ENCODE data around the gene BTF3.
A peak's percentile ranks its signal among the peaks of the same experiment; 100 is the strongest.

BTF3 gene

DNA sequence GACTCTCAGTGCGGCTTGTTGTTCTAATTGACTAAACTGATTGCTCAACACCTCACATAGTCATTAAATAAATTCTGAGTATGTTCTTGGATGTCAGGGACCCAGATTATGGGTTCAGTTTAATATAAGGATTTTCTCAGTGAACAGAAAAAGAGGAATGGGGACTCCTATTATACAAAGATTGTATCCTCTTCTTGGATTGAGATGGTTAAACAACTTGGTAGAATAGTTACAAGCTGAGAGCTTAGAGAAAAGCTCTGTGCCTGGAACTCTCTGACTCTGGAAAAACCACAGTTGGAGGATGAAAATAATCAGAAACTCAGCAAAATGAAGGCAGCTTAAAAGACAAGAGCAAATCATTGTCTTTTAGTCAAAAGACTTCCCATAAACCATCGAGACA is 36.7 kb downstream of the BTF3 start:
- no peak for ATAC-seq
- TF ChIP-seq CSRNP3 (CRISPR knock-in tag; IDR thresholded peaks at IDR 0.05) = no peak
- no peak for TF ChIP-seq ZNF8 (CRISPR knock-in tag; IDR thresholded peaks at IDR 0.05)
- no peak for TF ChIP-seq TCF4 (CRISPR knock-in tag; IDR thresholded peaks at IDR 0.05; ENCODE audit: borderline replicate concordance)
- no peak for TF ChIP-seq ZC3H10 (CRISPR knock-in tag; IDR thresholded peaks at IDR 0.05)

- TF ChIP-seq ZNF8 (CRISPR knock-in tag; IDR thresholded peaks at IDR 0.05) (no peak), ZC3H10 (CRISPR knock-in tag; IDR thresholded peaks at IDR 0.05) (no peak), ZFP30 (CRISPR knock-in tag; IDR thresholded peaks at IDR 0.05) (no peak), RARB (CRISPR knock-in tag; IDR thresholded peaks at IDR 0.05) (no peak), ARNTL (CRISPR knock-in tag; IDR thresholded peaks at IDR 0.05; ENCODE audit: borderline replicate concordance, low read depth) (no peak), GLIS3 (CRISPR knock-in tag; IDR thresholded peaks at IDR 0.05) (no peak)
Observed at GRCh38 chr5:73539730-73540129, 41.5 kb downstream of the BTF3 start.

DNA sequence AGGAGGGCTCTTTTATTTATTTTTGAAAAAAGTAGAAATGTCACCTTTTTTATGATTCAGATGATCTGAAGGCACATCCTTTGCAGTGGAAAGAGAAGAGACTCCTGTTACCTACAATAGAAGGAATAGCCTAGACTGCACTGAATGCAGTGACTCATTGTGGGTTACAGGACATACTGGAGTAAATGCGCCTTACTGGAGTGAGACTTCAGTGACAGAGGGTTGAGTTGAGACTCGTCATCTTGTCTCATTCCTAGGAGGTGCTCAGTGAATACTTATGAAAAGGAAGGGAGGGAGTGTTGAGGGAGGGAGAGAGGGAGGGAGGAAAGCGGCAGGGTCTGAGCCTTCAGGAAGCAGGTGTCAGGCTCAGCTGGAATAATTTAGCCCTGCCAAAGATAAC is 42.0 kb downstream of the BTF3 start:
- ATAC-seq = peak; percentile 76
- no peak for TF ChIP-seq CSDC2 (CRISPR knock-in tag; IDR thresholded peaks at IDR 0.05)
- no peak for TF ChIP-seq TCF4 (CRISPR knock-in tag; IDR thresholded peaks at IDR 0.05; ENCODE audit: borderline replicate concordance)
- no peak for TF ChIP-seq RARB (CRISPR knock-in tag; IDR thresholded peaks at IDR 0.05)
- TF ChIP-seq, protein P1, sequence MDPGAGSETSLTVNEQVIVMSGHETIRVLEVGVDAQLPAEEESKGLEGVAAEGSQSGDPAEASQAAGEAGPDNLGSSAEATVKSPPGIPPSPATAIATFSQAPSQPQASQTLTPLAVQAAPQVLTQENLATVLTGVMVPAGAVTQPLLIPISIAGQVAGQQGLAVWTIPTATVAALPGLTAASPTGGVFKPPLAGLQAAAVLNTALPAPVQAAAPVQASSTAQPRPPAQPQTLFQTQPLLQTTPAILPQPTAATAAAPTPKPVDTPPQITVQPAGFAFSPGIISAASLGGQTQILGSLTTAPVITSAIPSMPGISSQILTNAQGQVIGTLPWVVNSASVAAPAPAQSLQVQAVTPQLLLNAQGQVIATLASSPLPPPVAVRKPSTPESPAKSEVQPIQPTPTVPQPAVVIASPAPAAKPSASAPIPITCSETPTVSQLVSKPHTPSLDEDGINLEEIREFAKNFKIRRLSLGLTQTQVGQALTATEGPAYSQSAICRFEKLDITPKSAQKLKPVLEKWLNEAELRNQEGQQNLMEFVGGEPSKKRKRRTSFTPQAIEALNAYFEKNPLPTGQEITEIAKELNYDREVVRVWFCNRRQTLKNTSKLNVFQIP (CRISPR knock-in tag; IDR thresholded peaks at IDR 0.05; ENCODE audit: borderline replicate concordance, low read depth) = no peak
- TF ChIP-seq ZNF565 (CRISPR knock-in tag; conservative IDR thresholded peaks at IDR 0.05; ENCODE audit: low read depth) = no peak
- no peak for TF ChIP-seq CSRNP3 (CRISPR knock-in tag; IDR thresholded peaks at IDR 0.05)
- no peak for TF ChIP-seq ZC3H10 (CRISPR knock-in tag; IDR thresholded peaks at IDR 0.05)
- no peak for TF ChIP-seq PPARA (CRISPR knock-in tag; IDR thresholded peaks at IDR 0.05; ENCODE audit: borderline replicate concordance)
- TF ChIP-seq ZFP3 (CRISPR knock-in tag; IDR thresholded peaks at IDR 0.05) = no peak
- TF ChIP-seq ARNTL (CRISPR knock-in tag; IDR thresholded peaks at IDR 0.05; ENCODE audit: borderline replicate concordance, low read depth) = no peak
- no peak for TF ChIP-seq ZFP30 (CRISPR knock-in tag; IDR thresholded peaks at IDR 0.05)
- no peak for TF ChIP-seq ZNF8 (CRISPR knock-in tag; IDR thresholded peaks at IDR 0.05)
- TF ChIP-seq CREB5 (CRISPR knock-in tag; IDR thresholded peaks at IDR 0.05; ENCODE audit: low read depth) = no peak
- no peak for TF ChIP-seq BACH2 (CRISPR knock-in tag; IDR thresholded peaks at IDR 0.05; ENCODE audit: borderline replicate concordance)
- TF ChIP-seq OSR1 (CRISPR knock-in tag; IDR thresholded peaks at IDR 0.05) = no peak
- TF ChIP-seq TOX (CRISPR knock-in tag; IDR thresholded peaks at IDR 0.05; ENCODE audit: borderline replicate concordance) = no peak
- no peak for TF ChIP-seq ESRRG (CRISPR knock-in tag; IDR thresholded peaks at IDR 0.05)
- TF ChIP-seq ISL1 (CRISPR knock-in tag; IDR thresholded peaks at IDR 0.05) = no peak
- TF ChIP-seq, protein P2, sequence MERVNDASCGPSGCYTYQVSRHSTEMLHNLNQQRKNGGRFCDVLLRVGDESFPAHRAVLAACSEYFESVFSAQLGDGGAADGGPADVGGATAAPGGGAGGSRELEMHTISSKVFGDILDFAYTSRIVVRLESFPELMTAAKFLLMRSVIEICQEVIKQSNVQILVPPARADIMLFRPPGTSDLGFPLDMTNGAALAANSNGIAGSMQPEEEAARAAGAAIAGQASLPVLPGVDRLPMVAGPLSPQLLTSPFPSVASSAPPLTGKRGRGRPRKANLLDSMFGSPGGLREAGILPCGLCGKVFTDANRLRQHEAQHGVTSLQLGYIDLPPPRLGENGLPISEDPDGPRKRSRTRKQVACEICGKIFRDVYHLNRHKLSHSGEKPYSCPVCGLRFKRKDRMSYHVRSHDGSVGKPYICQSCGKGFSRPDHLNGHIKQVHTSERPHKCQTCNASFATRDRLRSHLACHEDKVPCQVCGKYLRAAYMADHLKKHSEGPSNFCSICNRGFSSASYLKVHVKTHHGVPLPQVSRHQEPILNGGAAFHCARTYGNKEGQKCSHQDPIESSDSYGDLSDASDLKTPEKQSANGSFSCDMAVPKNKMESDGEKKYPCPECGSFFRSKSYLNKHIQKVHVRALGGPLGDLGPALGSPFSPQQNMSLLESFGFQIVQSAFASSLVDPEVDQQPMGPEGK (CRISPR knock-in tag; IDR thresholded peaks at IDR 0.05; ENCODE audit: borderline replicate concordance) = no peak
- TF ChIP-seq, protein P3, sequence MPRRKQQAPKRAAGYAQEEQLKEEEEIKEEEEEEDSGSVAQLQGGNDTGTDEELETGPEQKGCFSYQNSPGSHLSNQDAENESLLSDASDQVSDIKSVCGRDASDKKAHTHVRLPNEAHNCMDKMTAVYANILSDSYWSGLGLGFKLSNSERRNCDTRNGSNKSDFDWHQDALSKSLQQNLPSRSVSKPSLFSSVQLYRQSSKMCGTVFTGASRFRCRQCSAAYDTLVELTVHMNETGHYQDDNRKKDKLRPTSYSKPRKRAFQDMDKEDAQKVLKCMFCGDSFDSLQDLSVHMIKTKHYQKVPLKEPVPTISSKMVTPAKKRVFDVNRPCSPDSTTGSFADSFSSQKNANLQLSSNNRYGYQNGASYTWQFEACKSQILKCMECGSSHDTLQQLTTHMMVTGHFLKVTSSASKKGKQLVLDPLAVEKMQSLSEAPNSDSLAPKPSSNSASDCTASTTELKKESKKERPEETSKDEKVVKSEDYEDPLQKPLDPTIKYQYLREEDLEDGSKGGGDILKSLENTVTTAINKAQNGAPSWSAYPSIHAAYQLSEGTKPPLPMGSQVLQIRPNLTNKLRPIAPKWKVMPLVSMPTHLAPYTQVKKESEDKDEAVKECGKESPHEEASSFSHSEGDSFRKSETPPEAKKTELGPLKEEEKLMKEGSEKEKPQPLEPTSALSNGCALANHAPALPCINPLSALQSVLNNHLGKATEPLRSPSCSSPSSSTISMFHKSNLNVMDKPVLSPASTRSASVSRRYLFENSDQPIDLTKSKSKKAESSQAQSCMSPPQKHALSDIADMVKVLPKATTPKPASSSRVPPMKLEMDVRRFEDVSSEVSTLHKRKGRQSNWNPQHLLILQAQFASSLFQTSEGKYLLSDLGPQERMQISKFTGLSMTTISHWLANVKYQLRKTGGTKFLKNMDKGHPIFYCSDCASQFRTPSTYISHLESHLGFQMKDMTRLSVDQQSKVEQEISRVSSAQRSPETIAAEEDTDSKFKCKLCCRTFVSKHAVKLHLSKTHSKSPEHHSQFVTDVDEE (CRISPR knock-in tag; IDR thresholded peaks at IDR 0.05) = no peak

More at GRCh38 chr5:73539730-73540129, 41.5 kb downstream of the BTF3 start:
- no peak for ATAC-seq
